ENCODE results near the gene MAP3K14.

DNA sequence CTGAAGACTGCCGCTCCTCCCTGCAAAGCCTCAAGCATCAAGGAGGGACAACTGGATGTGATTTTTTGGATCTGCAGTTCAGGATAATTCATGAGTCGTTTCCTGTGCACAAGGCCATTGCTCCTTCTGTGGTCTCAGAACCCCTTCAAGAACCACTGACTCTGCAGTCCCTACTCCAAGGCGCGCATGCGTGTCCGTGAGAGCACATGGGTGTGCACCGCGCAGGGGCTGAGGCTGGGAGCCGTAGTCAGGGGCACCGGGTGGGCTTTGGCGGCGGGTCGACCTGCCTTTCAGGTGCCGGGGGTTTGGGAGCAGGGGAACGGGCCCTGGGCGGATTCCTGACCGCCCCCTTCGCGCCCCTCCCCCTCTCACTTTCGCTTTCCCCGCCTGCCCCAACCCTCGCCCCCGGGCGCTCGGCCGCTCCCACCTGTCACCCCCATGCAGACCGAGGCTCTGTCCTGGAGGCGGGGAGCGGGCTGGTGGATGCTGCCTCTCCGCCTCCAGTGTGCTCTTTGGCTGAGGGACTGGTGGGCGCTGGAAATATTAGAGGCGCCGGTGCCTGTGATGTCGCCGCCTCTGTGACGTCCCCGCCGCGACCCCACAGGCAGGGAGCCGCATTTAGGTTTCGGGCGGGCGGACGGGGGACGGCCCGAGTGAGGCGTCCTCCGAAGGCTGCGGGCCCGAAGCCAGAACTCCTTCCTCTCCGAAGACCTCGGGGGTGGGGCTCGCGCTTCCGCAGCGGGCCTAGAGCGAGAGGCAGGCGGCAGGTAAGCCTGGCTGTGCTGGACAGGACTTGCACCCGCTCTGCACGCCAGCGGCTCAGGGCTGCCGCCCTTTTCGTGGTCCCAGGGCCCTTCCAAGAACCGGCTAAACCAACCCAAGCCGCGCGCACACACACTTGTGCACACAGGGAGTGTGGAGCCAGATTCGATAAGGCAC lies 55.0 kb downstream of the MAP3K14 start, which contains the start of gene SPATA32:
- TF ChIP-seq, protein P1, sequence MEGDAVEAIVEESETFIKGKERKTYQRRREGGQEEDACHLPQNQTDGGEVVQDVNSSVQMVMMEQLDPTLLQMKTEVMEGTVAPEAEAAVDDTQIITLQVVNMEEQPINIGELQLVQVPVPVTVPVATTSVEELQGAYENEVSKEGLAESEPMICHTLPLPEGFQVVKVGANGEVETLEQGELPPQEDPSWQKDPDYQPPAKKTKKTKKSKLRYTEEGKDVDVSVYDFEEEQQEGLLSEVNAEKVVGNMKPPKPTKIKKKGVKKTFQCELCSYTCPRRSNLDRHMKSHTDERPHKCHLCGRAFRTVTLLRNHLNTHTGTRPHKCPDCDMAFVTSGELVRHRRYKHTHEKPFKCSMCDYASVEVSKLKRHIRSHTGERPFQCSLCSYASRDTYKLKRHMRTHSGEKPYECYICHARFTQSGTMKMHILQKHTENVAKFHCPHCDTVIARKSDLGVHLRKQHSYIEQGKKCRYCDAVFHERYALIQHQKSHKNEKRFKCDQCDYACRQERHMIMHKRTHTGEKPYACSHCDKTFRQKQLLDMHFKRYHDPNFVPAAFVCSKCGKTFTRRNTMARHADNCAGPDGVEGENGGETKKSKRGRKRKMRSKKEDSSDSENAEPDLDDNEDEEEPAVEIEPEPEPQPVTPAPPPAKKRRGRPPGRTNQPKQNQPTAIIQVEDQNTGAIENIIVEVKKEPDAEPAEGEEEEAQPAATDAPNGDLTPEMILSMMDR (IDR thresholded peaks at IDR 0.05), result no peak
- TF ChIP-seq POLR2AphosphoS5 (IDR thresholded peaks at IDR 0.05), result peak; percentile 18

All from prostate gland (tissue), 2 donors.